GM23338 (cell line): ENCODE data around the gene TMEM106C. TPM values are rescaled to one million over a fixed set of nuclear protein-coding genes. Genes with fewer than 3 reads are reported as not detected.

ENCODE experiments used
- ATAC-seq: fragments of 200-7000 bp; cut with Tn5 transposase; 3 replicates; pipeline ENCODE4 v1.9.1; 2020
- DNase-seq: peaks from one replicate; pipeline ENCODE4 v3.0.0-alpha.2; 2015; ENCODE audit warnings: low spot score
- H2AFZ ChIP-seq: fragments of 200-600 bp; sonication (generic); 2 replicates; pipeline ENCODE4 v1.8.0; 2016; ENCODE audit warnings: antibody characterized with exemption, mild to moderate bottlenecking, moderate library complexity
- H3F3A ChIP-seq: fragments of 200-600 bp; sonication (generic); replicated peaks from 2 replicates; pipeline ENCODE4 v1.8.0; 2017; ENCODE audit warnings: antibody characterized with exemption, mixed run types, low read depth
- H3K27ac ChIP-seq: fragments of 200-600 bp; sonication (generic); 2 replicates; pipeline ENCODE4 v1.6.1; 2016; ENCODE audit warnings: low read depth
- H3K27me3 ChIP-seq: fragments of 200-600 bp; sonication (generic); 2 replicates; pipeline ENCODE4 v1.8.0; 2016; ENCODE audit warnings: mild to moderate bottlenecking, mixed run types, moderate library complexity; ENCODE audit not compliant: insufficient read depth
- H3K36me3 ChIP-seq: fragments of 200-600 bp; sonication (generic); 2 replicates; pipeline ENCODE4 v1.8.0; 2016; ENCODE audit warnings: mild to moderate bottlenecking; ENCODE audit not compliant: insufficient read depth
- H3K4me1 ChIP-seq: fragments of 200-600 bp; sonication (generic); 2 replicates; pipeline ENCODE4 v1.8.0; 2016; ENCODE audit warnings: mild to moderate bottlenecking, moderate library complexity; ENCODE audit not compliant: insufficient read depth
- H3K4me2 ChIP-seq: fragments of 200-600 bp; sonication (generic); 2 replicates; pipeline ENCODE4 v1.7.1; 2017; ENCODE audit warnings: mixed run types
- H3K4me3 ChIP-seq: fragments of 200-600 bp; sonication (generic); 2 replicates; pipeline ENCODE4 v1.6.1; 2016; ENCODE audit warnings: mixed run types
- H3K79me2 ChIP-seq: fragments of 200-600 bp; sonication (generic); replicated peaks from 2 replicates; pipeline ENCODE4 v1.8.0; 2017; ENCODE audit warnings: mild to moderate bottlenecking; ENCODE audit not compliant: insufficient read depth
- H3K9me2 ChIP-seq: fragments of 200-600 bp; sonication (generic); 2 replicates; pipeline ENCODE4 v1.8.0; 2017; ENCODE audit not compliant: insufficient read depth
- H4K20me1 ChIP-seq: fragments of 200-600 bp; sonication (generic); replicated peaks from 2 replicates; pipeline ENCODE4 v1.8.0; 2017; ENCODE audit warnings: mild to moderate bottlenecking; ENCODE audit not compliant: insufficient read depth
- H3K27ac Mint-ChIP-seq: 2 replicates; pipeline ENCODE4 v1.8.0; 2020; ENCODE audit warnings: inconsistent platforms, mild to moderate bottlenecking, moderate library complexity, mixed read lengths
- H3K27me3 Mint-ChIP-seq: 3 replicates; pipeline ENCODE4 v1.8.0; 2022; ENCODE audit warnings: low read depth, mild to moderate bottlenecking, moderate library complexity, mixed read lengths, inconsistent platforms; ENCODE audit not compliant: insufficient read depth, poor library complexity
- H3K36me3 Mint-ChIP-seq: 3 replicates; pipeline ENCODE4 v1.8.0; 2021; ENCODE audit warnings: low read depth, mild to moderate bottlenecking, inconsistent platforms, moderate library complexity, mixed read lengths
- H3K4me1 Mint-ChIP-seq: 3 replicates; pipeline ENCODE4 v1.8.0; 2020; ENCODE audit warnings: mild to moderate bottlenecking, inconsistent platforms, mixed read lengths
- H3K4me3 Mint-ChIP-seq: 3 replicates; pipeline ENCODE4 v1.8.0; 2021; ENCODE audit warnings: moderate library complexity, mild to moderate bottlenecking, inconsistent platforms, mixed read lengths
- H3K9me3 Mint-ChIP-seq: 3 replicates; pipeline ENCODE4 v1.8.0; 2020; ENCODE audit warnings: moderate library complexity, mild to moderate bottlenecking, inconsistent platforms, mixed read lengths
- EZH2 ChIP-seq: fragments of 200-600 bp; sonication (generic); IDR thresholded peaks from one replicate; pipeline ENCODE4 v1.8.0; 2017; ENCODE audit warnings: antibody characterized with exemption, mild to moderate bottlenecking, low read depth; ENCODE audit not compliant: unreplicated experiment
- EZH2phosphoT487 ChIP-seq: fragments of 200-600 bp; sonication (generic); IDR thresholded peaks from one replicate; pipeline ENCODE4 v1.8.1; 2018; ENCODE audit warnings: antibody characterized with exemption; ENCODE audit not compliant: unreplicated experiment
- JUNB ChIP-seq: IDR thresholded peaks from one replicate; pipeline ENCODE4 v1.6.1; 2016; ENCODE audit warnings: antibody characterized with exemption; ENCODE audit not compliant: unreplicated experiment
- POLR2AphosphoS5 ChIP-seq: IDR thresholded peaks from 2 replicates; pipeline ENCODE4 v1.6.1; 2016; ENCODE audit warnings: antibody characterized with exemption, low read depth
- ZNF331 ChIP-seq: fragments of 250-450 bp; sonication (Bioruptor Pico); IDR thresholded peaks from 2 replicates; pipeline ENCODE4 v1.5.0; 2020; ENCODE audit warnings: low read depth, mild to moderate bottlenecking, moderate library complexity
- polyA plus RNA-seq: library from polyadenylated mRNA; unstranded; fragments of >200 nt; fragmentation: Nextera tagmentation; extraction: Ambion mirVana; gene quantifications from 2 replicates; pipeline ENCODE4 v1.2.1, GENCODE V29; 2016
- total RNA-seq: library from RNA; depleted of rRNA; stranded (reverse); fragments of >200 nt; shearing (Covaris generic); gene quantifications from 2 replicates; pipeline ENCODE4 v1.2.3, GENCODE V29; 2014
- TF ChIP-seq, protein P1 (sequence below): IDR thresholded peaks from one replicate; pipeline ENCODE4 v1.6.1; 2018; ENCODE audit warnings: antibody characterized with exemption; ENCODE audit not compliant: unreplicated experiment
- TF ChIP-seq, protein P2 (sequence below), 2 experiments: fragments of 200-600 bp in 1 of 2; sonication (generic) in 1 of 2; conservative IDR thresholded peaks; 2 replicates each; pipeline versions ENCODE4 v1.5.1 to v1.6.1; 2016 to 2017; ENCODE audit warnings: antibody characterized with exemption in 2 of 2, low read depth in 2 of 2, mild to moderate bottlenecking in 2 of 2, moderate library complexity in 1 of 2
- TF ChIP-seq, protein P3 (sequence below): IDR thresholded peaks from 2 replicates; pipeline ENCODE4 v1.6.1; 2016; ENCODE audit warnings: antibody characterized with exemption

Gene TMEM106C
- total and polyA plus RNA-seq, 2 experiments from 2014 or later = 43.5 to 83.7 TPM

DNA sequence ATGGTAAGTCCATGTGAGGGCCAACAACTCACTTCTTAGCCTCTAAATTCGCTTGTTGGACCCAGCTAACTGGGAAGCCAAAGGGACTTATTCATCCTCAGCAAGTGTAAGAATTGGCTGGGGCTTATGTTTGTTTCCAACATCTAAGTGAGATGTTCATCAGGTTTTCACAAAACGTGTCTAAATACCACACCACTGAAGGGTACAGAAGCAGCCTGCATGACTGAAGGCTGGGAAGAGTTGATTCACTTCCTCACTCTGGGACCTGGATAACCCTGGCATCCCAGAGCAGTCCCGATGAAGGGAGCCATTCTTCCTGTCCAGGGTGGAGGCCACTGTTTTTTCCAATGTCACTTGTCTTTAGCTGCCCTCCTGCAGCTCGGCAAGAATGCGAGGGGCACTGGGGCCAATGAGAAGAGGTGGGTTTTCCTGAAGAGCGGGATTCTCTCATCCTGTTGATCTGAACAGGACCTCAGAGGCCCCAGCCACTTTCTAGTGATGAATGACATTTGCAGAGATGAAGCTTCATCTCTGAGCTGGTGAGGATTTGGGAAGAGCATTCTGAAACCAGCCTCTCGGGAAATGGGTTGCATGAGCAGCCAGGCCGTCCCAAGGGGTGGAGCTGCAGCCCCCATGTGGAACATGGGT is 53.1 kb downstream of the TMEM106C start:
- Mint-ChIP-seq H3K27ac (no peak overlapping the region), H3K4me1 (peaks cover under 1% of the 10 kb centered on the region; the same call in 2 of the 3 replicates), H3K4me3 (no peak overlapping the region), H3K27me3 (peaks cover 100% of the 10 kb centered on the region), H3K36me3 (no peaks in the 10 kb centered on the region), H3K9me3 (no peaks in the 10 kb centered on the region)
- H3K27me3 ChIP-seq = peaks cover 100% of the 10 kb centered on the region
- H3F3A ChIP-seq = no peaks in the 10 kb centered on the region
- H3K4me2 ChIP-seq = no peak overlapping the region
- H3K79me2 ChIP-seq = no peaks in the 10 kb centered on the region
- H3K4me1 ChIP-seq = no peaks in the 10 kb centered on the region
- ATAC-seq = no peak
- H4K20me1 ChIP-seq = peaks cover 16% of the 10 kb centered on the region
- H2AFZ ChIP-seq = no peak overlapping the region
- H3K4me3 ChIP-seq = no peak overlapping the region
- H3K9me2 ChIP-seq = no peaks in the 10 kb centered on the region
- no peak overlapping the region for H3K27ac ChIP-seq
- TF ChIP-seq EZH2phosphoT487 = no peak
- no peak for TF ChIP-seq ZNF331 (CRISPR knock-in tag)
- TF ChIP-seq EZH2 = peak; percentile 22
- no peak for TF ChIP-seq POLR2AphosphoS5
- TF ChIP-seq, protein P1, sequence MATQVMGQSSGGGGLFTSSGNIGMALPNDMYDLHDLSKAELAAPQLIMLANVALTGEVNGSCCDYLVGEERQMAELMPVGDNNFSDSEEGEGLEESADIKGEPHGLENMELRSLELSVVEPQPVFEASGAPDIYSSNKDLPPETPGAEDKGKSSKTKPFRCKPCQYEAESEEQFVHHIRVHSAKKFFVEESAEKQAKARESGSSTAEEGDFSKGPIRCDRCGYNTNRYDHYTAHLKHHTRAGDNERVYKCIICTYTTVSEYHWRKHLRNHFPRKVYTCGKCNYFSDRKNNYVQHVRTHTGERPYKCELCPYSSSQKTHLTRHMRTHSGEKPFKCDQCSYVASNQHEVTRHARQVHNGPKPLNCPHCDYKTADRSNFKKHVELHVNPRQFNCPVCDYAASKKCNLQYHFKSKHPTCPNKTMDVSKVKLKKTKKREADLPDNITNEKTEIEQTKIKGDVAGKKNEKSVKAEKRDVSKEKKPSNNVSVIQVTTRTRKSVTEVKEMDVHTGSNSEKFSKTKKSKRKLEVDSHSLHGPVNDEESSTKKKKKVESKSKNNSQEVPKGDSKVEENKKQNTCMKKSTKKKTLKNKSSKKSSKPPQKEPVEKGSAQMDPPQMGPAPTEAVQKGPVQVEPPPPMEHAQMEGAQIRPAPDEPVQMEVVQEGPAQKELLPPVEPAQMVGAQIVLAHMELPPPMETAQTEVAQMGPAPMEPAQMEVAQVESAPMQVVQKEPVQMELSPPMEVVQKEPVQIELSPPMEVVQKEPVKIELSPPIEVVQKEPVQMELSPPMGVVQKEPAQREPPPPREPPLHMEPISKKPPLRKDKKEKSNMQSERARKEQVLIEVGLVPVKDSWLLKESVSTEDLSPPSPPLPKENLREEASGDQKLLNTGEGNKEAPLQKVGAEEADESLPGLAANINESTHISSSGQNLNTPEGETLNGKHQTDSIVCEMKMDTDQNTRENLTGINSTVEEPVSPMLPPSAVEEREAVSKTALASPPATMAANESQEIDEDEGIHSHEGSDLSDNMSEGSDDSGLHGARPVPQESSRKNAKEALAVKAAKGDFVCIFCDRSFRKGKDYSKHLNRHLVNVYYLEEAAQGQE = no peak
- H3K36me3 ChIP-seq = no peaks in the 10 kb centered on the region
- DNase-seq = no peak

DNA sequence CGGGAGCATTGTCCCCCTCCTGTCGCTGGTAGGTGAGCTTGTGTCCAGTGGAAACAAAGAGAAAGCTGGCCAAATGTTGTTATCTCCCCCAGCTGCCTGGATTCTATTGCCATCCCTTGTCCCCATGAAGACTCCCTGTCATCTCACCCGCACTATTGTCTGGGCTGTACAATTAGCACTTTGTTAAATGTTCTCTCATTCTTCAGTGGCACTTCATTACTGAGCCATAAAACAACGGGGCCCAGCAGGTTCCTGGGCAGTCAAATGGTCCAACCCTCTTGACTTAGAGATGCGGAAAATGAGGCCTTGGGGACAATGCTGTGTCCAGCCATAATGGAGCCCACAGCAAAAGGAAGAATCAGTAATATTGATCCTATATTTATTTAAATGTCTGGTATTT is 54.1 kb downstream of the TMEM106C start:
- ATAC-seq = no peak
- Mint-ChIP-seq H3K9me3 (no peaks in the 10 kb centered on the region), H3K27me3 (peaks cover 100% of the 10 kb centered on the region), H3K4me1 (peaks cover 8% of the 10 kb centered on the region), H3K4me3 (no peak overlapping the region), H3K36me3 (no peaks in the 10 kb centered on the region; the same call in 2 of the 3 replicates), H3K27ac (no peak overlapping the region)
- no peaks in the 10 kb centered on the region for H3K36me3 ChIP-seq
- no peak for DNase-seq
- peaks cover 100% of the 10 kb centered on the region for H3K27me3 ChIP-seq
- TF ChIP-seq POLR2AphosphoS5 (no peak), JUNB (no peak), EZH2phosphoT487 (no peak)
- TF ChIP-seq, protein P2, sequence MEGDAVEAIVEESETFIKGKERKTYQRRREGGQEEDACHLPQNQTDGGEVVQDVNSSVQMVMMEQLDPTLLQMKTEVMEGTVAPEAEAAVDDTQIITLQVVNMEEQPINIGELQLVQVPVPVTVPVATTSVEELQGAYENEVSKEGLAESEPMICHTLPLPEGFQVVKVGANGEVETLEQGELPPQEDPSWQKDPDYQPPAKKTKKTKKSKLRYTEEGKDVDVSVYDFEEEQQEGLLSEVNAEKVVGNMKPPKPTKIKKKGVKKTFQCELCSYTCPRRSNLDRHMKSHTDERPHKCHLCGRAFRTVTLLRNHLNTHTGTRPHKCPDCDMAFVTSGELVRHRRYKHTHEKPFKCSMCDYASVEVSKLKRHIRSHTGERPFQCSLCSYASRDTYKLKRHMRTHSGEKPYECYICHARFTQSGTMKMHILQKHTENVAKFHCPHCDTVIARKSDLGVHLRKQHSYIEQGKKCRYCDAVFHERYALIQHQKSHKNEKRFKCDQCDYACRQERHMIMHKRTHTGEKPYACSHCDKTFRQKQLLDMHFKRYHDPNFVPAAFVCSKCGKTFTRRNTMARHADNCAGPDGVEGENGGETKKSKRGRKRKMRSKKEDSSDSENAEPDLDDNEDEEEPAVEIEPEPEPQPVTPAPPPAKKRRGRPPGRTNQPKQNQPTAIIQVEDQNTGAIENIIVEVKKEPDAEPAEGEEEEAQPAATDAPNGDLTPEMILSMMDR (conservative IDR thresholded peaks at IDR 0.05; ENCODE audit: low read depth in 2 of 2) = no peak
- TF ChIP-seq, protein P3, sequence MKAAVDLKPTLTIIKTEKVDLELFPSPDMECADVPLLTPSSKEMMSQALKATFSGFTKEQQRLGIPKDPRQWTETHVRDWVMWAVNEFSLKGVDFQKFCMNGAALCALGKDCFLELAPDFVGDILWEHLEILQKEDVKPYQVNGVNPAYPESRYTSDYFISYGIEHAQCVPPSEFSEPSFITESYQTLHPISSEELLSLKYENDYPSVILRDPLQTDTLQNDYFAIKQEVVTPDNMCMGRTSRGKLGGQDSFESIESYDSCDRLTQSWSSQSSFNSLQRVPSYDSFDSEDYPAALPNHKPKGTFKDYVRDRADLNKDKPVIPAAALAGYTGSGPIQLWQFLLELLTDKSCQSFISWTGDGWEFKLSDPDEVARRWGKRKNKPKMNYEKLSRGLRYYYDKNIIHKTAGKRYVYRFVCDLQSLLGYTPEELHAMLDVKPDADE = no peak
- H3K27ac ChIP-seq = no peak overlapping the region
- H3K4me2 ChIP-seq = no peak overlapping the region
- no peak overlapping the region for H3K4me3 ChIP-seq
- H4K20me1 ChIP-seq = peaks cover 15% of the 10 kb centered on the region
- no peaks in the 10 kb centered on the region for H3K9me2 ChIP-seq
- H2AFZ ChIP-seq = no peak overlapping the region
- H3K79me2 ChIP-seq = no peaks in the 10 kb centered on the region
- no peaks in the 10 kb centered on the region for H3F3A ChIP-seq
- peaks cover 4% of the 10 kb centered on the region for H3K4me1 ChIP-seq
